NCI-H345 (cell line): ENCODE data around the gene SUGCT.

Experiments
- DNase-seq: peaks from one replicate; lab custom pipeline; 2025; lab: John Stamatoyannopoulos, UW

SUGCT gene

GRCh38 chr7:40471891-40472290 is 337.1 kb downstream of the SUGCT start:
- no peak for DNase-seq

GRCh38 chr7:40474790-40475680 is 340.2 kb downstream of the SUGCT start:
- no peak for DNase-seq

GRCh38 chr7:40475681-40475982 is 340.8 kb downstream of the SUGCT start:
- no peak for DNase-seq

GRCh38 chr7:40477094-40477493 is 342.3 kb downstream of the SUGCT start:
- no peak for DNase-seq

GRCh38 chr7:40482845-40483244 is 348.0 kb downstream of the SUGCT start:
- DNase-seq = no peak

- DNase-seq = no peak
Measured at GRCh38 chr7:40483630-40484029, 348.8 kb downstream of the SUGCT start.

- DNase-seq = no peak
Measured at GRCh38 chr7:40489844-40490602, 355.2 kb downstream of the SUGCT start.

GRCh38 chr7:40490603-40490924 is 355.8 kb downstream of the SUGCT start:
- DNase-seq = no peak

- DNase-seq = no peak
Measured at GRCh38 chr7:40492946-40493345, 358.1 kb downstream of the SUGCT start.

- DNase-seq = no peak
Measured at GRCh38 chr7:40493609-40494051, 358.8 kb downstream of the SUGCT start.

- DNase-seq = no peak
Measured at GRCh38 chr7:40498924-40499510, 364.2 kb downstream of the SUGCT start.

- no peak for DNase-seq
Measured at GRCh38 chr7:40499718-40500117, 364.9 kb downstream of the SUGCT start.

GRCh38 chr7:40500219-40500618 is 365.4 kb downstream of the SUGCT start:
- no peak for DNase-seq

- no peak for DNase-seq
Measured at GRCh38 chr7:40502359-40502758, 367.6 kb downstream of the SUGCT start.

- DNase-seq = no peak
Measured at GRCh38 chr7:40506158-40506557, 371.4 kb downstream of the SUGCT start.

GRCh38 chr7:40507166-40507565 is 372.4 kb downstream of the SUGCT start:
- DNase-seq = no peak

GRCh38 chr7:40509287-40509996 is 374.6 kb downstream of the SUGCT start:
- DNase-seq = no peak

- no peak for DNase-seq
Measured at GRCh38 chr7:40516376-40516775, 381.6 kb downstream of the SUGCT start.

GRCh38 chr7:40519009-40519408 is 384.2 kb downstream of the SUGCT start:
- no peak for DNase-seq

- no peak for DNase-seq
Measured at GRCh38 chr7:40520986-40521738, 386.4 kb downstream of the SUGCT start.

GRCh38 chr7:40525764-40526163 is 391.0 kb downstream of the SUGCT start:
- DNase-seq = no peak
